ENCODE data around the gene RNF31. TPM values are rescaled to one million over a fixed set of nuclear protein-coding genes. Genes with fewer than 3 reads are reported as not detected.

RNF31 gene
- total and polyA plus RNA-seq, 2 of the 13 experiments (the other 11 are each of a cell fraction or from before 2014, with no cell fraction given): 48.2 to 86.8 TPM

GRCh38 chr14:24172261-24172860 is 25.1 kb downstream of the RNF31 start:
- ATAC-seq: no peak

GRCh38 chr14:24172871-24173281 is 25.6 kb downstream of the RNF31 start:
- no peak overlapping the region for H3K9ac ChIP-seq (ENCODE audit: insufficient read depth, low read depth, low read length)
- DNase-seq (ENCODE audit: low spot score) (no peak), FAIRE-seq (no peak), ATAC-seq (peak; percentile 12)
- no peaks in the 10 kb centered on the region for H3K79me2 ChIP-seq (ENCODE audit: insufficient read depth, low read length)
- H3K9me3 ChIP-seq (ENCODE audit: low read length): no peaks in the 10 kb centered on the region
- H4K20me1 ChIP-seq (ENCODE audit: insufficient read depth, low read length): no peaks in the 10 kb centered on the region
- intact Hi-C loops (cut with micrococcal nuclease; ENCODE audit: unreplicated experiment) (no loop called here), in situ Hi-C loops (cut with HindIII; ENCODE audit: extremely low pct_ligation_motif_present, low pct_unique_long_range_greater_than_20kb) (no loop called here)
- H3K36me3 ChIP-seq (replicated peaks in 1 of 2; ENCODE audit: control insufficient read depth in 1 of 2, insufficient read depth in 2 of 2, low read length in 2 of 2): peaks cover 4 to 9% of the 10 kb centered on the region in 2 experiments; a peak in 3 of 5 replicates
- ChIA-PET POLR2A (interaction anchor here (1.0 to 3.3 kb wide), 4 partner anchors 8 to 26 kb away, joined by 3 to 13 read pairs (median 8); partner anchors contain the start of genes IRF9, PSME2 and RNF31), CTCF (ENCODE audit: low intra/inter-chr PET ratio, low total read pairs) (no interaction called here)
- H3K27ac ChIP-seq (ENCODE audit: extremely low read length, insufficient read depth, low read length): no peak overlapping the region
- H3K27me3 ChIP-seq (ENCODE audit: control insufficient read depth in 1 of 2, insufficient read depth in 2 of 2, low read length in 2 of 2): no peaks in the 10 kb centered on the region
- H3K4me3 ChIP-seq (replicated peaks in 1 of 3; ENCODE audit: insufficient read depth in 1 of 3, low read depth in 2 of 3, low read length in 3 of 3): no peak overlapping the region
- no TSS peak for BruUV-seq (replicated peaks)
- no peak overlapping the region for H2AFZ ChIP-seq (ENCODE audit: low read length)
- 92% methylated on average over 20 of the region's 20 CpGs for WGBS (ENCODE audit: low lambda C conversion rate)
- no peaks in the 10 kb centered on the region for H3K4me1 ChIP-seq (ENCODE audit: insufficient read depth, low read length)
- no peak overlapping the region for H3K4me2 ChIP-seq (ENCODE audit: low read depth, low read length)
- peak; percentile 76 for TF ChIP-seq ZBTB38 (CRISPR knock-in tag; IDR thresholded peaks at IDR 0.05)
- 0 out of 2 replicates have a peak, but pooled peaks have one; percentile 9 for TF ChIP-seq GABPB1 (CRISPR knock-in tag; IDR thresholded peaks at IDR 0.05)
- 0 out of 2 replicates have a peak, but pooled peaks have one; percentile 31 for TF ChIP-seq DZIP1 (CRISPR knock-in tag; IDR thresholded peaks at IDR 0.05)
- peak; percentile 23 for TF ChIP-seq POLR2G (IDR thresholded peaks at IDR 0.05; ENCODE audit: low read depth, low read length)
- no peak for TF ChIP-seq ZMYM2 (CRISPR knock-in tag; IDR thresholded peaks at IDR 0.05)
- TF ChIP-seq PHF20 (CRISPR knock-in tag; IDR thresholded peaks at IDR 0.05): no peak
- no peak for TF ChIP-seq RAD51 (IDR thresholded peaks at IDR 0.05; ENCODE audit: borderline replicate concordance)
- TF ChIP-seq YY1 (IDR thresholded peaks at IDR 0.05; ENCODE audit: insufficient read depth, insufficient replicate concordance, low read depth, low read length): no peak
- TF ChIP-seq ZFP36L2 (CRISPR knock-in tag; IDR thresholded peaks at IDR 0.05): no peak
- peak; percentile 34 for TF ChIP-seq AGO2 (optimal IDR thresholded peaks at IDR 0.05; ENCODE audit: low read depth, low read length)
- TF ChIP-seq BHLHE40 (IDR thresholded peaks at IDR 0.05; ENCODE audit: low read length): no peak
- no peak for TF ChIP-seq ATF2 (CRISPR knock-in tag; IDR thresholded peaks at IDR 0.05)
- TF ChIP-seq MIXL1 (CRISPR knock-in tag; IDR thresholded peaks at IDR 0.05): no peak

More at GRCh38 chr14:24172261-24172860, 25.1 kb downstream of the RNF31 start:
- Histone ChIP-seq H3K4me1 (ENCODE audit: insufficient read depth, low read length) (no peaks in the 10 kb centered on the region), H2AFZ (ENCODE audit: low read length) (no peak overlapping the region), H3K4me3 (replicated peaks in 1 of 3; ENCODE audit: insufficient read depth in 1 of 3, low read depth in 2 of 3, low read length in 3 of 3) (no peak overlapping the region), H3K4me2 (ENCODE audit: low read depth, low read length) (no peak overlapping the region), H3K9ac (ENCODE audit: insufficient read depth, low read depth, low read length) (no peak overlapping the region), H4K20me1 (ENCODE audit: insufficient read depth, low read length) (no peaks in the 10 kb centered on the region), H3K9me3 (ENCODE audit: low read length) (no peaks in the 10 kb centered on the region), H3K27ac (ENCODE audit: extremely low read length, insufficient read depth, low read length) (no peak overlapping the region), H3K27me3 (ENCODE audit: control insufficient read depth in 1 of 2, insufficient read depth in 2 of 2, low read length in 2 of 2) (no peaks in the 10 kb centered on the region), H3K36me3 (replicated peaks in 1 of 2; ENCODE audit: control insufficient read depth in 1 of 2, insufficient read depth in 2 of 2, low read length in 2 of 2) (peaks cover 0 to 9% of the 10 kb centered on the region in 2 experiments; a peak in 2 of 5 replicates), H3K79me2 (ENCODE audit: insufficient read depth, low read length) (no peaks in the 10 kb centered on the region)
- DNase-seq (ENCODE audit: low spot score) (no peak), FAIRE-seq (no peak)
- WGBS (ENCODE audit: low lambda C conversion rate): 94% methylated on average over 30 of the region's 30 CpGs
- intact Hi-C loops (cut with micrococcal nuclease; ENCODE audit: unreplicated experiment) (no loop called here), in situ Hi-C loops (cut with HindIII; ENCODE audit: extremely low pct_ligation_motif_present, low pct_unique_long_range_greater_than_20kb) (no loop called here)
- ChIA-PET CTCF (ENCODE audit: low intra/inter-chr PET ratio, low total read pairs) (no interaction called here), POLR2A (interaction anchor here (1.0 to 3.3 kb wide), 4 partner anchors 9 to 26 kb away, joined by 3 to 13 read pairs (median 8); partner anchors contain the start of genes IRF9, PSME2 and RNF31)
- no TSS peak for BruUV-seq (replicated peaks)
- TF ChIP-seq FOXM1 (CRISPR knock-in tag; IDR thresholded peaks at IDR 0.05) (no peak), ZNF547 (CRISPR knock-in tag; IDR thresholded peaks at IDR 0.05) (no peak), ZNF768 (CRISPR knock-in tag; IDR thresholded peaks at IDR 0.05) (0 out of 2 replicates have a peak, but pooled peaks have one; percentile 22), DNMT1 (CRISPR knock-in tag; IDR thresholded peaks at IDR 0.05) (0 out of 2 replicates have a peak, but pooled peaks have one; percentile 17), AGO2 (optimal IDR thresholded peaks at IDR 0.05; ENCODE audit: low read depth, low read length) (peak; percentile 38), HNRNPK (IDR thresholded peaks at IDR 0.05; ENCODE audit: low read depth, low read length, poor library complexity, severe bottlenecking) (peak; percentile 62)

Data from HepG2 (cell line).